Dedifferentiated amniotic fluid mesenchymal stem cell (primary cell): ENCODE data around the gene RNF5.

ENCODE experiments used
- DNase-seq: peaks from one replicate; pipeline ENCODE4 v3.0.0-alpha.2; 2016; ENCODE audit errors: extremely low spot score

The RNF5 gene

DNA sequence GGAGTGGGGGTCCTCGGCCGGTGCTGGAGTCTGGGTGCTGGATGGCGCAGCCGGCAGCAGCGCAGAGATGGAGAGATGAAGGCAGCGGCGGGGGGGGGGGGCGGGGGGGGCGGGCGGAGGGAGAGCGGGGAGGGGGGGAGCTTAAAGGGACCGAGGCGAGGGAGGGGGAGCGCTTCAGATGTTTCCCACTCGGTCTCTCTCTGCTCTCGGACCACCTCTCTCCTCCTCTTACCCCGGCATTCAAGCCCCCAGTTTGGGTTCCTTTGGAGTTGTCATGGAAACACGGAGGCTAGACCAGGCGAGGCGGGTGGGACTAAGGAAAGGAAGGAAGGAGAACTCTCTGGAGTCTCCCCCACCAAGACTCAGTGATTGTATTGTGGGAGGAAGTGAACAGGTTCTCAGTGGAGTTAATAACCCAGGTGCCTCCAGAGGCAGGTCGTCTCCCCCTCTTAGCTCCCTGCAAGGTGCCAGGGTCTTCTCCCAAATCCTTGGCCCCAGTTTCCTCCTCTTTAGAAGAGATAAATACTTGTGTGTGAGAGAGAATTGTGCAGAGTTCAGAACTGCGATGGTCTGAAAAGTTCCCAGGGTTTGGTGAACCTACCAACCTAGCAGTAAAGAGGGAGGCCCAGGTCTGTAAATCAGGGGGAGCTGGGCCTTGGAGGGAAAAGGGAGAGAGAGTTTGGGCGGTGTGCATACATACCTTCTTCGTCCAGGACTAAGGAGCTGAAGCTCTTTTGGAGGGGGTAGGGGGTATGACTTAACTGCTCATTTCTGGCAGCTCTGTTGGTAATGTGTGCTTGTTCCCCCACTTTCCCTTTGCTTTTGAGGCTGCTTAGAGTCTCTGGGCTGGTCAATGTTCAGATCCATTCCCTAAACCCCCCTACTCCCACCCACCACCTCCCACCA lies 26.1 kb upstream of the RNF5 start, which contains the start of gene PRRT1:
Gene PRRT1 (minus strand): TSS at position 77 of the 906 bp plus-strand sequence. CDS start 112 bp downstream, outside the sequence.
- DNase-seq, result no peak

DNA sequence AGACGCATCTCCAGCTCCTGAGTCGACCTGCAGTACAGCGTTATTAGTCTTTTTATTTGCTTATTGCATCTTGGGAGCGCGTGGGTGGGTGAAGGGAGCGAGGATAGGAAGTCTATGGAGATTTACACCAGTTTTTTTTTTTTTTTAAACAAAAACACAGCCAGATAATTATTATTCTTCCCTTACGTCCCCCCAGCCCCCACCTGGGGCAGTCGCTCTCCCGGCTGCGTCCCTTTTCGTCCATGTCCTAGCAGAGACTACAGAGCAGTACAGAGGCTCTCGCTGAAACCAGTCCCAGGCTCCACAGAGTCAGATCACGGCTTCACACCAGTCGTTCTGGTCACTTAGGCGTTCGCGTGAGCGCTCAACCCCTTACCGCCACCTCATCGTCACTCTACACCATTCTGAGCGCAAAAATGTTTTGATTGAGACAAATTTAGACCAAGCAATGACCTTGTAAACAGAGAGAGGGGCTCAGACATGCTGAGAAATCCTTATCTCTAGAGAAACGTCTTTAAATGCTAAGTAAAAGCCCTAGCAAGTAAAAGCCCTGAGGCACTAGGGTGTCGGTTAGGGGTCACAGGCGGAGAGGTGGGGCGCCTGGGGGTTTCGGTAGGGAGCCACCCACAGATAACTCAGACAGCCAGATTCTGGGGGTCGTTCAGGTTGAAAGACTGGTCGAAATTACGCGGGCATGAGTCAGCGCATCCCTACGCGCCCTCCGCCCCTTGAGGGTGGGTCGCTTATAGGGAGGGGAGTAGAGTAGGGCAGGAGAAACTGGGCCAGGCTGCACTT lies 25.2 kb upstream of the RNF5 start:
- DNase-seq, result peak; percentile 49

DNA sequence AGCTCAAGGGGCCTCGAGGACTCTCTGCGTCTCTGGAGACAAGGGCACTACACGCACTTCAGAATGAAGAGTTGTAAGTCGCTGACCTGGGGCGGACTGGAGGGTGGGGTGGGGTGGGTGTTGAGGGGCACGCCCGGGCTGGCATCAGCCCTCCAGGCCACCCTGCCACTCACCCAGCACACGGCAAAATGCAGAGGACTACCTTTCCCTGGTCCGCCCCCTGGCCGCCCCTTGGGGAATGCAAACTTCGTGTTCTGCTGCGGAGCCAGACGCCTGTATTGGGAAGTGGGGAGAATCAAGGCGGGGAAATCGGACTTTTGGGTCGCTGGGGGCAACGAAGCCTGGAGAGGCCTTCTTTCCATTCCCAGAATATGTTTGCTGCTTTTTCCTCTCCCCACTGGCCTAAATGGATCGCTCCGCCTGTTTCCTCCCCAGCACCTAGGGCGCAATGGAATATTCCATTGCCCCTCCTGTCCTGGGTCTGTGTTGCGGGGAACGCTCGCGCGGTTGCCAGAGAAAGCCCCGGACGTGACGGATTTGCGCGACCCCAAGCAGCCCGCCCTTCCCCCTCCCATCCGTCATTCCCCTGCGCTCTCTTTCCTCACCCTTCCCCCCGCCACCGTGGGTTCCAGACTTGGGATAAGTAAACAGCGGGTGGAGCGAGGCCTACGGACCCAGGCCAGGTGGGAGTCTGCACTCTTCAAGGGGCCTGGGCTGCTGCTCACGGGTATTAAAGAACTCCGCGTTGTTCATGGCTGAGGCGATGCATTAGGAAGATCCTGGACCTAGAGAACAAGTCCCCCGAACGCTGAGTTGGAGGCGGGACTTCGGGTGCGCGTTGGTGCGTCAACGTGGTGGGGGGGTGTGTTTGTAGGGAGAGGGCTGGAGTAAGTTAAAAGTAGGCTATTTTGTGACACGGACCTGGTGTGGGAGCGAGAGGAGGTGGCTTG lies 24.4 kb upstream of the RNF5 start, which contains the start of gene PPT2:
Gene PPT2 (plus strand): TSS at position 578 of the 950 bp plus-strand sequence. CDS start 454 bp downstream, outside the sequence.
- DNase-seq, result peak; percentile 81

DNA sequence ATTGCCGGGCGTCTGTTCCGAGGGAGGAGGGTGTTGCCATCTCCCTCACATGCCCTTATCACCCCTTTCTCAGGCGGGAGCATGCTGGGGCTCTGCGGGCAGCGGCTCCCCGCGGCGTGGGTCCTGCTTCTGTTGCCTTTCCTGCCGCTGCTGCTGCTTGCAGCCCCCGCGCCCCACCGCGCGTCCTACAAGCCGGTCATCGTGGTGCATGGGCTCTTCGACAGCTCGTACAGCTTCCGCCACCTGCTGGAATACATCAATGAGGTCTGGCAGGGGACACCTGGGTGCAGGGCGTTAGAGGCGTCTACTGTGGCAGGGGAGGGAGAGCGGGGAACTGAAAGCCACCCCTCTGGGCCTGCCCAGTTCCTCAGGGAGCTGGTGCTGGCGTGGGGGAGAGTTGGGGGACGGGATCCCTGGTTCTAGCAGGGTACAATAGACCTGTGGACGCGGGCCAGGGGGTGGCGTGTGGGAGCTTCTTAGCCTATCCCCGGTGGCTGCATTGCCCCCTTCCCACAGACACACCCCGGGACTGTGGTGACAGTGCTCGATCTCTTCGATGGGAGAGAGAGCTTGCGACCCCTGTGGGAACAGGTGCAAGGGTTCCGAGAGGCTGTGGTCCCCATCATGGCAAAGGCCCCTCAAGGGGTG lies 23.6 kb upstream of the RNF5 start:
- peak; percentile 58 for DNase-seq

DNA sequence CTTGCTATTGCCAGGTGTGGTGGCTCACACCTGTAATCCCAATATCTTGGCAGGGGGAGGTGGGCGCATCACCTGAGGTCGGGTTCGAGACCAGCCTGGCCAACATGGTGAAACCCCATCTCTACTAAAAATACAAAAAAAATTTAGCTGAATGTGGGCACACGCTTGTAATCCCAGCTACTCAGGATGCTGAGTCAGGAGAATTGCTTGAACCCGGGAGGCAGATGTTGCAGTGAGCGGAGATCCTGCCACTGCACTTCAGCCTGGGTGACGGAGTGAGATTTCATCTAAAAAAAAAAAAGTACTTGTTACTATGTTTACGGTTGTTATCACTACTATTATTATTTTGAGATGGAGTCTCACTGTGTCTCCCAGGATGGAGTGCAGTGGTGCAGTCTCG lies 21.3 kb upstream of the RNF5 start:
- DNase-seq, result no peak

DNA sequence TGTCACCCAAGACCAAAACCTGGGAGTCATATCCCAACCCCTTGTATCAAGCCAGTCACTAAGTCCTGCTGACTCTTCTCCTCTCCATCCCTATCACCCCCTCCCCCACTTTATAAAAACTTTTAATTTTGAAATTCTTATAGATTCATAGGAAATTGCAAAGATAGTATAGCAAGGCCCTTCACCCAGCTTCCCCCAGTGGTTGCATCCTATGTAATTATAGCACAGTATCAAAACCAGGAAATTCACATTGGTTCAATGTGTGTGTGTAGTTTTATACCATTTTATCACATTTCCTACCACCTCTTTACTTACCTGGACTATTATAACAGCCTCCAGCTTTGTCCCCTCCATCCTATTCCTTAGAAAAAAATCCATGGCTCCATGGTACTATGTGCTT lies 20.2 kb upstream of the RNF5 start:
- DNase-seq, result no peak

DNA sequence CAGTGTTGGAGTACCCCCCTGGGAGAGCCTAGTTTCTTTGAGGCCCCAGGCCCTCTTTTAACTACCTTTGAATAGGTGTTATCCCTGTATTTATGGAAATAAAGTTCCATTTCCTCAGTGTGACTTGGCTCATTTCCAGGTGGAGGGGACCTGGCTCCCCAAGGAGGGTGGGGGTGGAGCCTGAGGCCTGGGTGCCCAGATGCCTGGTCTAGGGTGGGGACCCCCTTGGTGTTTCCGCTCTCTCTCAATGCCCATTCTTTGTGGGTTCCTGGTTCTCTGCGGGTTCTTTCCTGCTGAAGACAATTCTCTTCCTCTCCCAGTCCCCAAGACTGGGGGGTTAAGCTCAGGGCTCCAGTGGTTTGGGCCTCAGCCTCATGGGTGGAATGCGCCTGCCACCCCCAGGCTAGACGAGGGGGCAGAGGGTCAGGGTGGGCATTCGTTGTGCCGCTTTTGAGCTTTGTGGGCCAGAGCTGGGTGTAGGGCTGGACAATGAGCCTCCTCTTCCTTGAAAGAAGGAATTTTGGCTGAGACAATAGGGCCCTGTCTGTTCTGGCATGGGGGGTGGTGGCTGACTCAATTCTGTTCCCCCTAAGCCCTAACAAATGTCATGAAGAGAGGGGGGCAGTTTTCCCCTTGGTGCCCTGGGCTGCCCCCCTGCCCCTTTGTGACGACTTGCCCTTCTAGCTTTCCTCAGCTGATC lies 14.5 kb upstream of the RNF5 start:
- no peak for DNase-seq

DNA sequence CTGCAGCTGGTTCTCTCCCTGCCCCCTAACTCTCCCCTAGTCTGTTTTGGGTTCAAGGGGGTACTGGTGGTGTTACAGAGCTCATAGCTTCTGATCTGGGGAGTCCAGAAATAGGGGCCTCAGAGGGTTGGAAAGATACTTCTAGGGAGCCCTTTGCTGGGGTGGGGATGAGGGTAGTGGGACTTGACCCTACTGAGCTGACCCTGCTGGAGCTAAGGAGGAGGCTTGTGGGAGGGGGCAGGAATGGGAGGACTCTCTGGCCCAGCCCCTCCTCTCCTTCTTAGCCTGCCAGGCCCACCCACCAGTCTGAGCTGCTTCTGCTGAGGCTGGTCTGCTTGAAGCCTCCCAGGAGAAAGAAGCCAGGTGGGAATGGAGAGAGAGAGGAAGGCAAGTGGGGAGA lies 13.9 kb upstream of the RNF5 start, which contains the start of gene EGFL8:
Gene EGFL8 (plus strand): TSS at position 301 of the 400 bp plus-strand sequence. CDS start 1,571 bp downstream, outside the sequence.
- DNase-seq, result no peak

DNA sequence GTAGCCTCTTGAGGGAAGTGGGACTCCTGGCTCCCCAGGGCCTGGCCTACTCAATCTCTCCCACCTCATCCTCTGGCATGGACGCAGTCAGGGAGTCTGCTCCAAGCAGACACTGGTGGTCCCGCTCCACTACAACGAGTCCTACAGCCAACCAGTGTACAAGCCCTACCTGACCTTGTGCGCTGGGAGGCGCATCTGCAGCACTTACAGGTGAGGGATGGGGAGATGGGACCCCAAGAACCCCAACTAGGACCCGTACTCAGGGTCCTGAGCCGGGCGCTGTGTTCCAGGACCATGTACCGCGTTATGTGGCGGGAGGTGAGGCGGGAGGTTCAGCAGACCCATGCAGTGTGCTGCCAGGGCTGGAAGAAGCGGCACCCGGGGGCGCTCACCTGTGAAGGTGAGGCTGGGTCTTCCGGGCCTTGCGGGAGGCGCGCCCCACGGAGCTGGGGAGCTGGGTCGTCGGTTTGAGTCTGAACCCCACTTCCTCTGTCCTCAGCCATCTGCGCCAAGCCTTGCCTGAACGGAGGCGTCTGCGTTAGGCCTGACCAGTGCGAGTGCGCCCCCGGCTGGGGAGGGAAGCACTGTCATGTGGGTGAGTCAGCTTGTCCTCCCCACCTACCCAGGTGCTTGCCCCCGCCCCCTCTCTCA lies 11.7 kb upstream of the RNF5 start:
- DNase-seq, result no peak

DNA sequence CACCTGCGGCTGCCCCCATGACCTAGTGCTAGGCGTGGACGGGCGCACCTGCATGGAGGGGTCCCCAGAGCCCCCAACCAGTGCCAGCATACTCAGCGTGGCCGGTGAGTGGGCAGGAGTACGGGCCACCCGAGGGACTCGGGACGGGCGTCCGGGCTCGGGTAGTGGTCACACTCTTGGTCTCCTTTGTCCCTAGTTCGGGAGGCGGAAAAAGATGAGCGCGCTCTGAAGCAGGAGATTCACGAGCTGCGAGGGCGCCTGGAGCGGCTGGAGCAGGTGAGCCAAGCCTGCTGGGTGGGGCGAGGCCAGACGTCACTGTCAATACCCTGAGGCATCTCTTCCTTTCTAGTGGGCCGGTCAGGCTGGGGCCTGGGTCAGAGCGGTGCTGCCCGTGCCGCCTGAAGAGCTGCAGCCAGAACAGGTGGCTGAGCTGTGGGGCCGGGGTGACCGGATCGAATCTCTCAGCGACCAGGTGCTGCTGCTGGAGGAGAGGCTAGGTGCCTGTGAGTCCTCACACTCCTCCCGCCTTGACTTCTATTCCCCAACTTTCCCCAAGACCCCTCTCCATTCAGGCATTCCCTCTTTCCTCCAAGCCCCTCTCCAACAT lies 10.9 kb upstream of the RNF5 start:
- no peak for DNase-seq

DNA sequence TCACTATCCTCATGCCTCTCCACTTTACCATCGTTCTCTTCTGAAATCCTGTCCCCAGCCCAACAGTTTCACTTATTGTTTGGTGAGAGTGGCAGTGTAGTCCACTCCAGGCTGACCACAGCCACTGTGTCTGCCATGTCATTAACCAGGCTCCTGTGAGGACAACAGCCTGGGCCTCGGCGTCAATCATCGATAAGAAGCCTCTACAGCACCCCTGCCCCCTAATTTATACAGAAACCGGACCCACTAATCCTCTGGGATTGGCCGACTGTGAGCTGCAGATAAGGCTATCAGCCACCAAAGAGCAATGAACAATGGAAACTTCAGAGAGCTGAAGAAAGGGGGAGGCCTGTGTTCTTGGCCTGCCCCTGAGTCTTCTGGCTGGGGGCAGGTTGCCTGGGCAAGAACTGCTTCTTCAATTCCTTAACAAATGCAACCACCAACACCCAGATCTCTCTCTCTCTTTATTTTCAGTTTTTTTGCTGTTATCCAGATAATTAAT lies 10.4 kb upstream of the RNF5 start:
- DNase-seq, result no peak

DNA sequence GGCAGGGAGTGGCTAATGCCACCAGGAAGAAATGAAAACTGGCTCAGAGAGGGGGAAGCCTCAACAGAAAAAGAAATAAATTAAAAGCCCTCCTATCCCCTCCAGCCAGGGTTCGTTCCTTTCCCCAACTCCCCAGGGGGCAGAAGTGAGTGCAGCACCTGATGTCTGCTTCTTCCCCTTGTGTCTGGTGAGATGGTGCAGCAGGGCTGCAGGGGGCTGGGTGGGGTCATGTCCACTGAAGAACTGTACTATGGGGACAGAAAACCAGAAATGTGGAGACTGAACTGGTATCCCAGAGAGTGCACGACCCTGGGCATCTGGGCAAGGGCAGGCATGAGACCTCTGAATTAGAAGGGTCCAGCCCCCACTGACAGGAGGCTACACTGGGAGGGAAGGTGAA lies 9.9 kb upstream of the RNF5 start:
- no peak for DNase-seq

DNA sequence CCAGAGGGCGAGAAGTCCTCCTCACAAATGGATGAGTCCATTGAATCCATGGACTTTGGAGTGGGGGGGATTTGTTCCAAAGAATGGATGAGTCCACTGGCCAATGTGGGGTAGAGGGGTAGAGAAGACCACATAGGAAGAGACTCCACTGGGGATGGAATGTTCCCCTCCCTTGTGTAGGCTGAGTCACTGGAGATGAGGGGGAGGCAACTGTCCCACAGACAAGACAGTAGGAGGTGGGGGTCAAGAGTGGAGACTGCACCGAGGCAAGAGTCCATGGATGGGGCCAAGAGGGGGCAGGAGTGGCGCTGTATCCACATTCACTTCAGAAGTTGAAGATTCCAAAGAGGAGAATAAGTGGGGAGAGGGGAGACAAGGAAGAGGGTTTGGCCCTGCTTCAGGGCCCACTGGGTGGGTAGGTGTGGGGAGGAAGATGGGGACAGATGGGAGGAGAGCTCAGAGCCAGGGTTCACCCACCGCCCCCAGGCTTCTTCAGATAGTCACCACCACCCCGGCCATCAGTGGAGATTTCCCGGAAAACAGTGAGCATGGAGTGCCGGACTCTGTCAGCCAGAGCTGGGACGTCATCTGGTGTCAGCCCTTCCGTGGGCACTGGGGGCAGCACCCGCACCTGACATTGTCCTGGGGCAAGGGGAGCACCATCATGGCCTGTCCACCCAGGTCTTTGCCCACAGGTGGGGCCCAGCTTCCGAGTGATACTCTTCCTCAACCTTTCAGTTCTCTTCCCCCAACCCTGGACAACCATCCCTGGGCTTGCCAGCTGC lies 9.2 kb upstream of the RNF5 start:
- no peak for DNase-seq

DNA sequence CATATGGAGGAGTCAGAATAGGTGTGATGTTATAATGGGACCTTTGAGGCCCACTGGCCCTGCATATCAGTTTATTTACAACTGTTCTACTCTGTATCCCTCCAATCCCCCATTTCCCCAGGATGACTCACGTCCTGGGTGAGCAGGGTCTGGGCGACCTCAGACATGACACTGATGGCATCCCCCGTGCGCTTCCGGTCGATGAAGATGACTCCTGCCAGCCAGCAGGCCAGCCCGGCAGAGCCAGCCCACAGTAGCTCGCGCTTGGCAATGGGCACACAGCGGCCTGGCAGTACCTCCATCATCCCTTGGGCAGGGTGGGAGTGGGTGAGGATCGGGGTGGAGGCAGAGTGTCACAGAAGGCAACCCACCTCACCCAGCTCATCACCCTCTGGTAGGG lies 7.9 kb upstream of the RNF5 start:
- no peak for DNase-seq

DNA sequence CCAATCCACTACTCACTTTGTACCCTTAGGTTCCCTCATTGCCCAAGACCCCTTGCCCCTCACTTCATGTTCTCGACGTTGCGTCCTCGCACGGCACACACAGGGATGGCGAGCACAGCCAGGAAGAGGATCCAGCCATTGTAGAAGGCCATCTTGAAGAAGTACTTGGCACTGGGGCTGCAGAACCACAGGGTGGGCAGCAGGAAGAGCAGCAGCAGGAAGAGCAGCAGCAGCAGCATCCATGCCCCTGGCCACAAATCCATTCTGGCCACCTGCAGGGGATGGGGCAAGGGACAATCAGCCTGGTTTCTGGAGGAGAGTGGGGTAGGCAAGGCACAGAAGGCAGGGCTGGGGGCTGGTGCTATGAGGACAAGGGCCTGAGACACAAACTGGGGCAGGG lies 7.0 kb upstream of the RNF5 start:
- DNase-seq, result no peak

DNA sequence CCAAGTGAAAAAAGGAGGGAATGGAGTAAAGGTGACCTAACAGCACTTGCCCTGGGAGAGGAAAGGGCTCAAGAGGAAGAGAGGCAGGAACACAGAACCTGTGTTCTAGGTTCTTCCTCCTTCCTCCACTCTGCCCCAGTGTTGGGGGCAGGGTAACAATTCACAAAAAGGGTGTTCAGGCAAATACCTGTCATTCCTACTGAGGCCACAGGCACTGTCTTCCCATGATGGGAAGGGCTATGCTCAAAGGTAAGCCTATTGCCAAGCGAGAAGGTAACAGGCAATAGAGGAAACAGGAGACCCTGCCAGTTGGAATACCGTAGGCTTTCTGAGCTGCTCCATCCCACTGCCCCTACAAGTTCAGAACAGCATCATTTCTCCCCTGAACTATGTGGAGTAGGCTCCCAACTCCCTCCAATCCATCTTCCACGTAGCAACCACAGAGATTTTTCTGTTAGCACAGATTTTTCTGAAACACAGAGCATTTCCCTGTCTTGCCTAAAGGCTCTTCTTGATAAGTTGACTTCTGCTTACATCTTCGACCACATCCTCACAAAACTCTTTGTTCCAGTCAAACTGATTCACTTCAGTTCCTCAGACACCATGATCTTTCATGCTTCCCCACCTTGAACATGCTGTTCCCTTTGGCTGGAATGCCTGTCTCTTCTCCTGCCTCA lies 5.0 kb upstream of the RNF5 start:
- DNase-seq, result no peak

DNA sequence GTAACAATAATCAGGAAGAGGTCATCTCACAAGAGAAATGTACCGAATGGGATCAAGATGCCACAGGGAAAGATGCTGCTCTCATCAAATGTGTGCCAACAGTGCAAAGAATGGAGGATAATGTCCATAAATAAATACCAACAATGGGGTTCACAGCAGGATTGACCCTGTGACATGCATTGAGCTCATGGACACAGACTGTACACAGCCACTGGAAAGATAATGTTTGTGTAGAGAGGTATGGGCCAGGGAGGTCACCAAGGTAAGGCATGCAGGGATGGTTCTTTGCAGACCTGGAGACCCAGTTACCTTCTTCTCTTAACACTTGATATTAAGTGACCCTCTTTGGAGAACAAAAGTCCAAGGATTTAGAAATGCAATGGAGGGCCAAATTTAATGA lies 3.8 kb upstream of the RNF5 start:
- no peak for DNase-seq

DNA sequence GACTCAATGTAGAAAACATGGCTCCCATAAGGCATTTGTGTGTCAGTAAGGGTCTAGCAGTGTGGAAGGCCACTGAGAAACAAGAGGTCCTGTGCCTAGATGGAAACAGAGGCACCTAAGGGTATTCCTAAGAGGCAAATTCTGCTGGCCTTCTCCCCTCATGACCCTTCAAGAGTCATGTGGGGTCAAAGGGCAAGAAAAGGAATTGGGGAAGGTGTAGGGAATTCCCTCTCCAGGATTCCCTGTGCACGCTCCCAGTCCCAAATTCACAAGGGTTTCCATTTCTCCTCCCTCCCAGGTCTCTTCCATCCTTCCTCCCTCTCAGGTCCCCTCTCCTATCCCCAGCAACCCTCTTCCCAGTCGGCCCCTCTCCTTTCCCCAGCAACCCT lies 2.9 kb upstream of the RNF5 start:
- no peak for DNase-seq
